ENCODE measurements around the gene P2RX6.
"Not testable (repeated sequence)": the region's sequence is repeated elsewhere in the genome, so short reads cannot be mapped to it uniquely, and the experiment has no call there.

Gene P2RX6

DNA sequence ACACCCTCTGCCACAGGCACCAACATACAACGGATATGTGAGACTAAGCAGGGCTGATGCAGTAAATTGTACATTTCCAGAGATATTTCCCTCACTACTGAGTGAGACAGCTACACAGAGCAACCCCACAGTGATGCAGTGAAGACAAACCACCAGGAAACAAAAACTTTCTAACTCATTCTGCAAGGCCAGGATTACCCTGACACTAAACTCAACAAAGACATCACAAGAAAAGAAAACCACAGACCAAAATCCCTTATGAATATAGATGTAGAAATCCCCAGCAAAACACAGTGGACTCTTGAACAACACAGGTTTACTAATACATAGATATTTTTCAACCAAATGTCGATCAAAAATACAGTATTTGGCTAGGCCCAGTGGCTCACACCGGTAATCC, 18.9 kb downstream of the P2RX6 start:
- no peak for DNase-seq

DNA sequence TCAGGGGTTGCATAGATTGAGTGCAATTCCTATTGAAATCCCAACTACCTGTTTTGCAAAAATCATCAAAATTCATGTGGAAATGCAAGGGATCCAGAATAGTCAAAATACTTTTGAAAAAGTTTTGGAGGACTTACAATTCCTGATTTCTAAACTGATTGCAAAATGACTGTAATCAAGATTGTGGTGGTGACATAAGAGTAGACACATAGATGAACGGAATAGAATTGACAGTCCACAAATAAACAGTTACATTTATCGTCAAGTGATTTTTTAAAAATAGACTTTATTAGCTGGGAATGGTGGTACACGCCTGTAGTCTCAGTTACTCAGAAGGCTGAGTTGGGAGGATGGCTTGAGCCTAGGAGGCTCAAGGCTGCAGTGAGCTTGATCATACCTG, 20.0 kb downstream of the P2RX6 start:
- DNase-seq = no peak

DNA sequence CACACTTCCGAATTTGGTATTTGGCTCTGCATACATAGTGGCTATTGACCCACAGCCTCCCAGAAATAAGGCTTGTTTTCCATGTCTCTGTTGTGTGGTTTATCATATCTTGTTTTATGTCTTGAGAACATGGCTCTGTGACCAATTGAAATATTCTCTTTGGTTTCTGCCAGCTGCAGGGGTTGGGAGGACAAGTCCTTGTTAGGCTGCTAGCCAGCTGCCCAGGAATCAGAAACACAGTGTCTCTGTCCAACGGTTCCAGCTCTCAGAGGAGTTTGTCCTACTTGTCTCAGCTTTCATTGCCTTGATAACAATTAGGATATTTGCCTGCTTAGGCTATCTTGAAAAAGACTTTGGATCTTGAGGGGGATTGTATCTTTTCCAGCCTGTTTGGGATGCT, 23.4 kb downstream of the P2RX6 start:
- DNase-seq = no peak

DNA sequence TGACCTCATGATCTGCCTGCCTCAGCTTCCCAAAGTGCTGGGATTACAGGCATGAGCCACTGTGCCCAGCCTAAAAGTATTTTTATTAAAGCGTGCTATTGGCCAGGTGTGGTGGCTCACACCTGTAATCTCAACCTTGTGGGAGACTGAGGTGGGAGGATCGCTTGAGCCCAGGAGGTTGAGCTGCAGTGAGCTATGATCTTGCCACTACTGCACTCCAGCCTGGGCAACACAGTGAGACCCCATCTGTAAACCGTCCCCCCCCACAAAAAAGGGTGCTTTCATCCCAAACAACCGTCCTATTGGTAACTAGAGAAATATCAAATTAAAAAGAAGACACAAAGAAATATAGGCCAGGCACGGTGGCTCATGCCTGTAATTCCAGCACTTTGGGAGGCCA, 24.2 kb downstream of the P2RX6 start:
- not testable (repeated sequence) for DNase-seq

DNA sequence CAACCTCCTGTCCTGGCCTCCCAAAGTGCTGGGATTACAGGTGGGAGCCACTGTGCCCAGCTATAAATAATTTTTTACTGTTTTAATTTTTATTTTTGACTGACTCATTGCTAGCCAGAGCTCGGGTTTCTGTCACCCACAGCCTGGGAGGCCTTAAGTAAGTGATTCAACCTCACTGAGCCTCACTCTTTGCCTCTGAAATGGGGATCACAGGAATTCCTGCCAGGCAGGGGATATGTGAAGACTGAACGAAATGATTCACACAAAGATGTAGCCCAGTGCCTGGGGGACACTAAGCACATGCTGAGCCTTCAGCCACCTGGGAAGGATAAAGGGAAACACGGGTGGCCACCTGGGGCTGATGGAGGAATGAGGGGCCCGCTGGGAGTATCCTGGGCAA, 27.0 kb downstream of the P2RX6 start:
- no peak for DNase-seq

DNA sequence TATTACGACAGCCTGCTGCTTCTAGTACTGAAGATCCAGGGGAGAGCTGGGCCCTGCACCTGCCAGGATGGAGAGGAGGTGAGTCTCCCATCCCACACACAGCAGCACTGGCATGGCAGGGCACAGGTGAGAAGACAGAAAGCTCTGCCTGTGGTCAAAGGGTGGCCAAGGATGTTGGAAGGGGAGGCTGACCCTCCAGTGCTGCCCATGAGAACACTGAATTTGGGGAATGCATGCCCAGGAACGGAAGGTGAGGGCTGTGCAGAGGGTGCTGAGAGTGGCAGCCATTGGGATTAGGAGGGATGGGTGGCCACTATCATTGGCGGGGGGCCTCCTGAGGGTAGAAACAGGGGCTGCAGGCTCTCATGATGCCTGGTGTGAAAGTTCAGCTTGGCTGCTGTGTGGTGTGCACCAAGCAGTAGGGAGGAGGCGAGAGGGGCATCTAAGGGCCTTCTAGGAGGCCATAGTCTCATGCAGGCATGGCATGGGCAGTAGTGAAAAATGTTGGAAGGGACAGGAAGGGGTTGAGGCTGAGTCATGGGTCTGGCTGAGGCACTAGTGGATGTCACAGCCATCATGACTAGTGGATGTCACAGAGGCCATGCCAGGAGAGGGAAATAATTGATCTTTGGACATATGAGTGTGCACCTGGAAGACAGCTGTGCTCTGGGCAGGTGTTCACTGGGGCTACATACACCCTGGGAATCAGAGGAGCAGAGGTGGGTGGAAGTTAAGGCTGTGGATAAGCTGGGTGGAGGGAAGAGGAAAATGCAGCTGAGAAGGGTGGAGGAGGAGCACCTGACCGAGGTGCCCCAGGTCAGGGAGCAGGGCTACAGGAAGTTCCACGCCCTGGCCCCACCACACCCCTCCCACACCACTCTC, 28.3 kb downstream of the P2RX6 start:
- DNase-seq = no peak

DNA sequence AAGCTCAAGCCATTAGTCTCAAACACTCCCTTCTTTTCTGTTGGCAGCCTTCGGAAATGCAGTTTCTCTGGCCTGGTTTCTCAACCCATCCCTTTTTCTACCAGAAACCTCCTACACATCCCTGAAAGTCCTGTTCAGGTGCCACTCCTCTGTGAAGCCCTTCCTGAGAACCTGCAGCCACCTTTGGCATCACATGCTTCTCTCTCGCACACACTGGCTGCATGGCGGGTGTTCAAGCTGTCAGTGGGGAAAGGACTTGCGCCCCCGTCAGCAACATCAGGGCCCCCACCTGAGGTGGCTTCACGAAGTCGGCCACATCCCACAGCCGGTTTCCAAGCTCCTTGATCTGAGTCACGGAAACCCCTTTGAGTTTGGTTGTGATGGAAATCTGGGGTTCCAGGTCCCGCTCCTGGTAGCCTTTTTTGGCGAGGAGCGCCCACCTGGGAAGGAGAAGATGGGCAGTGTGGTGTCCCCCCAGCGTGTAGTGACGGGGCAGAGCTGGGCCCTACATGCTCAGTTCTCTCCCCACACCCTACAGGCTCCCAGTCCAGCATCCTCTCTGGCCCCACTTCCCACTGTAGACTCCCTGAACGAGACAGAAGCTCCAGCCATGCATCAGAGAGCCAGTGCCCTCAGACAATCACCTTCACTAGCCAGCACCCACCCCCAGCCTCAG, 29.0 kb downstream of the P2RX6 start:
- DNase-seq = no peak

DNA sequence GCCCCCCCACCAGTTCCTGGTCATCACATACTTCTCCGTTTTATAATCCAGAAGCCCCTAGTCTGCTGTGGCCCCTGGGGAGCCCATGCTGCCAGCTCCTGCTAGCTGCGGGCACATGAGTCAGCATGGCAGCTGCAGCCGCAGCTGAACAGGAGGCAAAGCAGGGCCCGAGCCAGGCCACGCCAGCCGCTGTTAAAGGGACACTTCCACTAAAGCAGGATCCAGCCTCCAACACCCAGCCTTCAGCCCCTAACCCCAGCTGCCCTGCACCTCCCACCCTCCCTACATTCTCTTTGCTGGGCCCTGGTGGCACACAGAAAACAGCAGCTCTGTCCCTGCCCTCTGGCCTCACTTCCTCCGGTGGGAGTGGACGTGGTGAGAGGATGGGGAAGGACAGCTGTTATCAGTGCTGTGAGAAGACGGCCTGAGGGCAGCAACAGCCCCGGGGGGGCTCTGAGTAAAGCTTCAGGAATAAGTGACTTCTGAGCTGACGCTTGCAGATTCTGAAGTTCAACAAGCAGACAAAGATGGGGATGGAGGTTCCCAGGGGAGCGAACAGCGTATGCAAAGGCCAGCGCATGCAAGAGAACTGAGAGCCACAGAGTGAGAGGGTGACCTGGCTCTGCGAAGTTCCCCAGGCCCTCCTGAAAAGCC, 30.1 kb downstream of the P2RX6 start:
- no peak for DNase-seq

DNA sequence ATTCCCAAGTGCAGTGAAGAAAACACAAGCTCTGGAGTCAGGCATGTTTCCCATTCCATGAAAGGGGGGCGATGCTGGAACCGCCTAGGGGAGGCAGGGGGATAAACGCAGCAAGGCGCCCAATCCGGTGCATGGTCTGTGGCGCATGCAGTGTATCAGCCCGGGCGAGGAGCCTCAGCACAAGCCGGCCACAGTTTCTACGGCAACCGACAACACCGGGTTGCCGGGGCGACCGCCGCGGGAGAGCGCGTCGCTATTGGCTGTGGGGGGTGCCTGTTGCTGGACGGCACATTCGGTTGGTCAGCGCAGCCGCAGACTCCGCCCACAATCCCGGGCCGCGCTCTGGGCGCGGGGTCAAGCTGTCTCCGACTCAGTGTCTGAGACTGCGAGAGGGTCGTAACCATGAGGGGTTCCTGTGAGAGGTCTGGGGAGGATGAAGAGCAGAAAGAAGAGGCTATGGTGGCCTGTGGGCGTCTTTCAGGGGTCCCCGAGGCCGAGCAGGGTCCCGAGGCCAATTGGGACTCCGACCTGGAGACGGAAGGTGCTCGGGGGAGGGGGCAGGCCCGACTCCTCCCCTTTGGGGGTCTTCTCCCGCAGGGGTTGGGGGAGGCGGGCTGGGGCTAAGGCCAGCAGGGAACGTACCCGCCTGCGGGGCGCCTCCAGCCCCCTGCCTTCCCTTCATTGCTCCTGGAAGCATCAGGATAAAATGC, 30.8 kb downstream of the P2RX6 start, which contains the start of gene LRRC74B:
Gene LRRC74B, plus strand, starts transcription at position 362 of the 710 bp plus-strand sequence. Its CDS starts 41 bp downstream, at position 403.
- DNase-seq = peak; percentile 67

DNA sequence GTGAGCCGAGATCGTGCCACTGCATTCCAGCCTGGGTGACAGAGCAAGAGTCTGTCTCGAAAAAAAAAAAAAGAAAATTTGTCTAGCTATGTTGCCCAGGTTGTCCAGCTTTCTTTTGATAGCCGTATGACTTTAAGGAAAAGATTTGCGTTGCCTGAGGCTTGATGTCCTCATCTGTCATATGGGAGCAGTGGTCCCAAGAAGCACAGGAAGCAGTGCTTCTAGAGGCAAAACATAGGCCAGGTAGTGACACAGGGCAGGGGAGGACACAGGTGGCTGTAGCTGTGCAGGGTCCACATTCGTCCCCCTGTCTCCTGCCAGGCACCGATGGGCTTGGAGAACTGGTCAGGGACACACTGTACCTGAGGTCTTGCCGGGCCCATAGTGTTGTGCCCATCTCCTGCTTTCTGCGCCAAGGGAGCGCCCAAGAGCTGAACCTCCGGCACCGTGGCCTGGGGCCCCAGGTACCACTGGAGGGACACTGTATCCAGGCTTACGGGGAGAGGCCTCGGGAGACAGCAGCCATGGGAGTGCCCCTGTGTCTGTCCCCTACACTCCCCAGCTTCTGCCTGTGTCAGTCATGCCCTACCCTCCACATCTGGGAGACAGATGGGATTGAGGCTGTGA, 32.2 kb downstream of the P2RX6 start:
- DNase-seq = no peak

DNA sequence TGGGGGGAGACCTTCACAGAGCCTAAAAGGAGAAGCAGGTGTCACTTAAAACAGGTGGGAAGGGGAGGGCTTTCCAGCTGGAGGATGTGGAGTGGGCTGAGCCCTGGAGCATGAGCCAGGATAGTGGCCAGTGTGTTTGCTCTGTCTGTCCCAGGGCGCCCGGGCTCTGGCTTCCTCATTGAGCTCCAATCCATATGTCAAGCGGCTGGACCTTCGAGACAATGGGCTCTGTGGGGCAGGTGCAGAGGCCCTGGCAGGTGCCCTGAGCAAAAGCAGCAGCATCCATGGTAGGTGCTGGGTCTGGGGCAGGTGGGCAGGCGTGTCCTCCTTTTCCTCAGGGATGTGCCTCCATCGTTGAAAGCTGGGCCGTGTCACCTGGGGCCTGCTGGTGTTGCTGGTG, 32.8 kb downstream of the P2RX6 start:
- DNase-seq = no peak

DNA sequence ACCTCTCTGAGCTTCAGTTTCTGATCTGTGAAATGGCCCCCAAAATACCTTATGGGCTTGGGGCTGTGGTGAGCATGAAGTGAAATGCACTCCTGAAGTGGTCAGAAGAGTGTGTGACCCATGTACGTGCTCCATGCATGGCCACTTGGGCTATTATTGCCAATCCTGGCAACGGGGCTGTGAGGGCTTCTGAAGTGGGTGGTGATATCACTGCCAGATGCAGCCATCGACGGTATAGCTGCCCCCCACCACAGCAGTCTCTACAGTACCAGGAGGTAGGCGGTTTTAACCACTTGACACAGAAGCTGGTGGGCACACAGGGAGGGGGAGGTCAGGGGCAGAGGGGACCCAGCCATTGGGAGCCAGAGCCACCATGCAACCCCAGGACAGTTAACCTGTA, 33.5 kb downstream of the P2RX6 start:
- DNase-seq = not testable (repeated sequence)

DNA sequence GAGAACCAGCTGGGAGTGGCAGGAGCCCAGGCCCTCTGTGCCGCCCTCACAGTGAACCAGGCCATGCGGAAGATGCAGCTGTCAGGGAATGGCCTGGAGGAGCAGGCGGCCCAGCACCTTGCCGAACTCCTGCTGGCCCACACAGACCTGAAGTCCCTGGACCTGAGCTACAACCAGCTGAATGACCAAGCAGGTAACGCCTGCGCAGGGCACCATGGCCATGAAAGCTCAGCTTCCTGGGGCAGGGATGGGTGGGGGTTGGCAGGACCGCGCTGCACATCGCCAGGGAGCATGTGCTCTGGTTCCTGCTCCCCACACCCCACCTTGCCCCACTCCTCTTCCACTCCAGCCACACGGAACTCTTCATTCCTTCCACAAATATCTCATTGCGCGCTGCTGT, 34.0 kb downstream of the P2RX6 start:
- not testable (repeated sequence) for DNase-seq

DNA sequence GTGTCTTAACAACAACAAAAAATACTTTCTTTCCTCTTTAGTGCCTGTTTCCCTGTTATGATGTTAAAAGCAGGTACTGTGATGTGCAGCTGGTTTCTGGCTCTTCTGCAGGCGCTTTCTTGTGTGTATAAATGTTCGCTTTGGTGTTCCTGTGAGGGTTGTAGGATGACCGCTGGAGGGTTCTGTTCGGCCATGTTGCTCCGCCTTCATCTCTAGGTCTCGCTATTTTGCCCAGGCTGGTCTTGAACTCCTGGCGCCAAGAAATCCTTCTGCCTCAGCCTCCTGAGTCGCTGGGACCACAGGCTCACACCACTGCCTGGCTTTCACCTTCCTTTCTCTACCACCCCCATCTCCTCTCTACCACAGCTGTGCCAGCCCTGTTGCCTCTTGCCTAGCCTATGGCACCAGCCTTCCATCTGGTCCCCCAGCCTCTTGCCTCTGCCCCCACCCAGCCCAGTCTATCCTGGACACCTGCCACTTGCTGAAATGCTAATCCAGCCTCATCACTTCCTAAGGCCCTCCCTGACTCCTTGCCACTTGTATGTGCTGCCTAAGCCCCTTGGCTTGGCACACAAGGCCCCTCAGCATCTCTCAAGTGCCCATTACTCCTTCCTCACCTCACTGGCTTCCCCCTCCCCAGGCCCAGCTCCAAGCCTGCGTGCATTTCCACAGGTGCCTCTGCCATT, 36.3 kb downstream of the P2RX6 start:
- peak; percentile 61 for DNase-seq

DNA sequence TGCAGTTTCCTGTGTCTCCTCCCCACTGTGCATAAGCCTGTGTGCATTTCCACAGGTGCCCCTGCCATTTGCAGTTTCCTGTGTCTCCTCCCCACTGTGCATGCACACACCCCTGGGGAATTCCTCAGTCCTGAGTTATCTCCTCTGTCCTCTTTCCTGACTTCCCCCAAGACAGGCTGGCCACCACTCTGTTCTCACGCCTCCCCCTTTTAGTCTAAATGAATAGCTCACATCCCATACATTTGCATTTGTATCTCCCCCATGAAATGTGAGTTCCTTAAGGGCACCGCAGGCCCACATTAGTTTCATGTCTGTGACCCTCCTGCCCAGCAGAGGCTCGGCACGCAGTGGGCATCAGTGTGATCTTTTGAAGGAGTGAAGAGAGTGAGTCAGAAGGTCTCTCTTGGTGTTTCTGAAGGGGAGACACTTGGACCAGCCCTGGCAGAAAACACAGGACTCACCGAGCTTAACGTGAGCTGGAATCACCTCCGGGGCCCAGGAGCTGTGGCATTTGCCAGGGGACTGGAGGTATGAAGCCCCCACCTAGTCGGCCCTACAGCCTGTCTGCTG, 37.0 kb downstream of the P2RX6 start:
- no peak for DNase-seq

DNA sequence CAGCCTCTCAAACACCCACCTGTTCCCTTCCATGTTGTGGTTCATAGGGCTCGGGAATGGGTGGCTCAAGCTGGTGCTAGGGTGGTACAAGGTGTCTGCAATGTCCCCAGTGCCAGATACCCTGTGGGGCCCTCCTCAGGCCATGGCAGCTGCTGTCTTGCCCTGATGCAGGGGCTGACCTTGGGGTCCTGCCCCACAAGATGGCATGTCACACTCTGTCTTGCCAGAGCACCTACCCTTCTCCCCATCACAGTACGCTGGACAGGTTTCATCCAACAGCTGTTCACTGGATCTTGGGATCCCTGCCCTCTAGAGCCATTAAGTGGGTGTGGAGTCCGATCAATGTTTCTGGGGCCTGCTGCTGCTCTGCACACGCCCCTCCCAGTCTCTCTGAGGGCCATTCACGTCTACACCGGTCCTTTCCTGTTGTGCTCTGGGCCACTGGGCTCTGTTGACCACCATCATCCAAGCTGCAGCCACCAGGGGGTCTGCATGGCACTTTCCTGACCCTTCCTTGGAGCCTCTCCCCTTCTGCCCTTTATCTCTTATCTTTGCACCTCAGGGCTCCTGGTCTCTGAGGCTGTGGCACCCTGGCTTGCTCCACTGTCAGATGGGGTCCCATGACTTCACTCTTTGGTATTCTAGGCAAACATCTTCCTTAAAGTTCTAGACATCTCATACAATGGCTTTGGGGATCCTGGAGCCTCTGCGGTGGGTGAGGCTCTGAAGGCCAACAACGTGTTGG, 37.9 kb downstream of the P2RX6 start:
- DNase-seq = no peak

DNA sequence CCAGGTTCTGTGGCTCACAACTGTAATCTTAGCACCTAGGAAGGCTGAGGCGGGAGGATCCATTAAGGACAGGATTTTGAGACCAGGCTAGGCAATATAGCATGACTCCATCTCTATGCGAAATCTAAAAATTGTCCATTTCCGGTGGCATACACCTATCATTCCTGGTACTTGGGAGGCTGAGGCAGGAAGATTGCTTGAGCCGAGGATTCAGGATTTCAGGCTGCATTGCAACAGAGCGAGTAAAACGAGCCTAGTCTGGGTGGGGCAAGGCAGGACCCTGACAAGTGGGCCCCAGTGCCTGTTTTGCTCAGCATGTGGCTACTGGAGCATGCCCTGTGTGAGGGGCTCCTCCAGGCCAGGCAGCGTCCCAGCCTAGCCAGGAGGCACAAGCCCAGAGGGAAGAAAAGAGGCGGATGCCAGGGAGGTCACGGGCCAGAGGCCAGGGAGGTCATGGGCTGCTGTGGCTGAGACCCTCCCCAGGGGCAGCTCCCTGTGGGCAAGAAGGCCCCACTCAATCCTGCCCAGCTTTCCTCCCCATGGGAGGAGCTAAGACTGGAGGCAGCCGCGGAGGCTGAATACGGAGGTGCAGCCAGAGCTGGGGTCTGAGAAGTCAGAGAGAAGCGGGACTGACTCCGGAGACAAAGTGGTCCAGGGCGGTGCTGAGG, 39.2 kb downstream of the P2RX6 start:
- DNase-seq = no peak

DNA sequence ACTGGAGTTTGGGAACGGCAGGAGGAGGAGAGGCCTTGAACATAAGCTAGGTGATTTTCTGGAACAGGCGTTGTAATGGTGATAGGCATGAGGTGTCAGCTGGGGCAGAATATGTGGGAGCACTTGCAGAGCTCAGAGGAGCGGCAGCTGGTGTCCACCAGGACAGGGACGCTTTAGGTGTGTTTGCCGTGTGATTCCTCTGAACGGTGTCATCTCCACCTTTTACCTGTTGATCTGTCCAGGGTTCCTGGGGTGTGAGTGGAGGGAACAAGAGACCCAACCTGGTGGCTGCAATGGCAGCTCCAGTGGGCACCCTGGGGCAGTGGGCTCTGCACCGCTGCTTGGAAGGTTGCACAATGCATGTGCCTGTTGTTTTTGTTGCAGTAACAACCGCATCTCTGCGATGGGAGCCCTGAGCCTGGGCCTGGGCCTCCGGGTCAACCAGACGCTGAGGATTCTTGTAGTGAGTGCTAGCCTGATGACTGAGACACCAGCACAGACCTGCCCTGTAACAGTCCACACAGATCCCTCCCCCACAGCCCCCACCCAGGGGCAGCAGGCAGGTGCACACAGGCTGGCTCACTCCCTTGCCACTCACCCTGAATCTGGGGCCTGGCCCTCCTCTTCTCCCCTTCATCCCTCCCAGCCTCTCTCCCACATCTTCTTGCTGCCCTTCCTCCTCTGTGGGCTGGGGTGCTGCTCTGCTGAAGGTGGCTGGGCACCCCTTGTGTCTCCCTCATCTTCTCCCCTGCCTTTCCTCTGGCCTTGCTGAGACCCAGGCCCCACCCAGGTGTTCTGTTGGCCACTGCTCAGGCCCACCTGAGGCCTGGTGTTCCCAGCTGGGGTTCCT, 40.0 kb downstream of the P2RX6 start:
- no peak for DNase-seq

DNA sequence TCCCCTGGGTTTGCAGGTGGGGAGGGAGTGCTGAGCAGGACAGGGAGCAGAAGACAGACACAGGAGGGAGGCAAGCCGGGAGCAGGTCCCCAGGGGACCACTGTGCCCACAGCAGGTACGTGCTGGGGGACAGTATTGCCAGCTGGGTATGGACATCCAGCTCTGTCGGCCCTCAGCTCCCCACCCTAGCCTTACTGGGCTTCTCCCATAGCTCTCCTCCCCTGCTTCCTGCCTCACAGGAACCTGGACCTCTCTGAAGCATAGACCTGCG, 40.5 kb downstream of the P2RX6 start:
- DNase-seq = no peak

DNA sequence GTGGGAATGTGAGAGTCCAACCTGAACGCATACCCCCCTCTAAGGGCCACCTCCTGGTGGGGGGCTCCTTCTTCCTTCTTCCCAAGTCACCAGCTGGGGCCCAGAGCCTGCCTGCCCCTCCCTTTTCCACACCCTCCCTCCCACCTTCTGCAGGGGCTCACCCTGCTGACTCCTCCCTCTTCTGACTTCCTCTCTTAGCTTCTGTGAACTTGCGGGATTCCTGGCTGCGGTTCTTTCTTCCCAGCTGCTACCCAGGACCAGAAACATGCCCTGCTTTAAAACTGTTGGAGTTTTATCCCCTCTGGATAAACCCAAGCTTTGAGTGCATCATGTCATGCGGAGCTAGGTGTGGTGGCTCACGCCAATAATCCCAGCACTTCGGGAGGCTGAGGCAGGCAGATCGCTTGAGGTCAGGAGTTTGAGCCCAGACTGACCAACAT, 40.9 kb downstream of the P2RX6 start:
- no peak for DNase-seq
